Stimulated activated CD8-positive, alpha-beta memory T cell treated with anti-CD3 and anti-CD28 coated beads, Interleukin-7, amount 100 ng/mL, for 1 hour (primary cell): ENCODE results near the gene ICOSLG.
"Not testable (repeated sequence)": the region's sequence is repeated elsewhere in the genome, so short reads cannot be mapped to it uniquely, and the experiment has no call there.

Experiments
- DNase-seq, 2 donors: peaks; one replicate each; pipeline ENCODE4 v3.0.0-alpha.2; 2020; ENCODE audit warnings: low read depth in 2 of 2

Gene ICOSLG

DNA sequence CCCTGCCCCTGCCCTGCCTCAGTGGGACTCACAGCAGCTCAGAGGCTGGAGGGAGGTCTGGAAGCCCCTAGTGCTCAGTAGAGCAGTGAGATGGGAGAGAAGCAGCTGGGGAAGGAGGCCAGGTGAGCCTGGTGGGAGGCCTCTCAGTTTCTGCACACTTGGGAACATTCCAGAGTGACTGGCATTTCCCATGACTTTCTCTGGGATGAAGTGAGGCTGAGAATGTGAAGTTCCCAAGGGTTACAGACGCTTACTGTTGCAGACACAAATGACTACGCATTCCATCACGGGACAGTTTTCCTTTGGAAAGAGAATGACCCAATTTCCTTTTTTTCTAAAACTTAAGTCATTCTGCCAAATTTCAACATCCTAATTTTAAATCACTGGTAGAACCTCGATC is 59.2 kb downstream of the ICOSLG start:
- not testable (repeated sequence) for DNase-seq

DNA sequence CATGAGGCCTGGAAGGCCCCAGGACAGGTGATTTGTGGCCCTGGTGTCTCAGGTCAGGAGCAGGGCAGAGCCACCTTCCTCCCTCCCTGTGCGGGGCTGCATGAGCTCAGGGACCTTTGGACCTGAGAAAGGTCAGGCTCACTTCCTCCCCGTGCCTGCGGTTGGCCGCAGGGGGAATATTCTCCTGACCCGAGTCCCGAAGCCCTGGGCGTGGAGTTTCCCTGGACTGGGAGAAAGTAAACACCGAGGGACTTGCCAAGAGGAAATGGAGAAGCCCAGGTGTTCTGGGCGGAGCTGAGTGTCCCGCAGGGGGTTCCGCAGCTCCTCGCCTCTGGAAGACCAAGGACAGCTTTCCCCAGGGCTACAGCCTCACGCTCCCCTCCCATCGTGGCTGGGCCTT is 64.6 kb downstream of the ICOSLG start:
- DNase-seq = not testable (repeated sequence)

DNA sequence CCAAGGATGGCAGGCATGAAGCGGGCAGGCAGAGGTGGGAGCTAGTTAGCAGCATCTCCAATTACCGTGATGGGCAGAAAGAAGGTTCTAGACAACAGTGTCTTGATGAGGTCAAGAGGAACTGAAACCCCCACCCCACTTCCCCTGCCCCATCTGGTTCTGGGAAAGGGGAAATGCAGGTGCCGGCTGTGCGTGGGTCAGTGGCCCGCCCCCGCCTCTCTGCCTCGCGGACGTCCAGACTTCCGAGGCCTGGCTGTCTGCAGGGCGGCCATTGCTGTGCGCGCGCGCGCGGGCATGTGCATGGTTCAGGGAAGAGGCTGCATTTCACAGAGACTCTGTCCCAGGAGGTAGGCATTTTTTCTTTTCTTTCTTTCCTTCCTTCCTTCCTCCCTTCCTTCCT is 65.6 kb downstream of the ICOSLG start:
- not testable (repeated sequence) for DNase-seq
